ENCODE data around the gene TJP1. TPM values are rescaled to one million over a fixed set of nuclear protein-coding genes. Genes with fewer than 3 reads are reported as not detected.

The TJP1 gene
- not detected in 2 replicates for total RNA-seq

GRCh38 chr15:29822100-29822683, at the start of gene TJP1:
TJP1 (minus strand) TSS chr15:29822468; CDS start chr15:29822028, 440 bp downstream.
- H3K27ac Mint-ChIP-seq = peak within 1 kb of the TSS; percentile 47
- peaks cover 53% of the 10 kb centered on the region for H3K27me3 Mint-ChIP-seq
- H3K4me1 Mint-ChIP-seq = peaks cover 7% of the 10 kb centered on the region
- H3K4me3 Mint-ChIP-seq = no peak within 1 kb of the TSS
- DNase-seq = no peak
- intact Hi-C loops (cut with micrococcal nuclease) = no loop called here
- H3K9me3 Mint-ChIP-seq = peaks cover 12% of the 10 kb centered on the region
- peaks cover 10% of the 10 kb centered on the region for H3K36me3 Mint-ChIP-seq (ENCODE audit: low read depth)

DNA sequence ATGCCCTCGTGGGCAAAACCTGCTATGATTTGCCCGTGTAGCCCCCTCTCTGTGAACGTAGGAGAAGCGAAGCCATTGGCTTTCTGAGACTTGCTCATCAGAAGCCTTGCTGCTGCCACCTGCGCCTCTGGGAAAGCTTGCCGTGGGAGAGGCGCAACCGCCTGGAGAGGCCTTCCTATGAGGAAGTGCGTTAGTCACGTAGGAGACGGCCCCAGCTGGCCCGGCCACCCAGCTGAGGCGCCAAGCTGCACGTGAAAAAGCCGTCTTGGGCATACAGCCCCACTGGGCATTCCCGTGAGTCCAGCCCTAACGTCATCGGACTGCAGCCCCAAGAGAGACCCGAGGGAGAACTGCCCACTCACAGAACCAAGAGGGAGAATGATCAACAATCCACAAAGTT, 49.1 kb upstream of the TJP1 start:
- no peak overlapping the region for H3K27ac Mint-ChIP-seq
- H3K4me3 Mint-ChIP-seq = no peak overlapping the region
- DNase-seq = no peak
- no peaks in the 10 kb centered on the region for H3K9me3 Mint-ChIP-seq
- H3K36me3 Mint-ChIP-seq (ENCODE audit: low read depth) = no peaks in the 10 kb centered on the region
- no peaks in the 10 kb centered on the region for H3K4me1 Mint-ChIP-seq
- intact Hi-C loops (cut with micrococcal nuclease) = no loop called here
- no peaks in the 10 kb centered on the region for H3K27me3 Mint-ChIP-seq

DNA sequence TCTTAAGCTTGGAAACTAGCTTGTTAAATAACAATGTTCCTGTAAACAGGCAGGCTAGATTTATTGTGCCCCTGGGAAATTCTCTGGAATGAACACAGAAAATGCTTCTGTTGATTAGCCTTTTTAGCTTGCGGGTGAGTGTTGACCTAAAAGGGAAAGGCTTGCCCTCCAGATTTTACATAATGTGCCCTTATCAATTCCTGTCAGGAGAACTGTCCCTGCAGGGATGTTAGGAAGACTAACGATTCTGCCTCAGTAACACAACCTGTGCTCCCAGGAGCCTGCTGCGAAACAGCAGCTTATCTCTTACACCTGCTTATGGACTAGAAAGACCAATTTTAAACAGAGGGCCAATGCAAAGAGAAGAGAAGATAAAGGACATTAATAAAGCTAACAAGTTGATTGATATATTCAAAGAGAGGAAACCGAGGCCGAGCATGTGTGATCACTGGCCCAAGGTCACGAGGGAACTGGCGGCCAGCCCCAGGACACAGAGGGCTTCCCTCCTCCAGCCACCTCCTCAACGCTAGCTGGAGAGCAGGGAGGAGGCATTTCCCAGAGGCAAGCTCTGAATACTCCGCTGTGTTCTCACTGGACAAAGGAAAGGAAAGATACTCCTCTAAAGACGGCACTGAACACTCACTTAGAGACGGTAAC, 48.4 kb upstream of the TJP1 start:
- no peaks in the 10 kb centered on the region for H3K9me3 Mint-ChIP-seq
- no peak for DNase-seq
- H3K4me3 Mint-ChIP-seq = no peak overlapping the region
- intact Hi-C loops (cut with micrococcal nuclease) = no loop called here
- H3K36me3 Mint-ChIP-seq (ENCODE audit: low read depth) = no peaks in the 10 kb centered on the region
- H3K27ac Mint-ChIP-seq = no peak overlapping the region
- no peaks in the 10 kb centered on the region for H3K27me3 Mint-ChIP-seq
- no peaks in the 10 kb centered on the region for H3K4me1 Mint-ChIP-seq

GRCh38 chr15:29867241-29868000, 45.2 kb upstream of the TJP1 start:
- Mint-ChIP-seq H3K27ac (no peak overlapping the region), H3K4me3 (no peak overlapping the region), H3K36me3 (ENCODE audit: low read depth) (no peaks in the 10 kb centered on the region), H3K9me3 (no peaks in the 10 kb centered on the region), H3K27me3 (no peaks in the 10 kb centered on the region), H3K4me1 (no peaks in the 10 kb centered on the region)
- DNase-seq = no peak
- intact Hi-C loops (cut with micrococcal nuclease) = no loop called here

DNA sequence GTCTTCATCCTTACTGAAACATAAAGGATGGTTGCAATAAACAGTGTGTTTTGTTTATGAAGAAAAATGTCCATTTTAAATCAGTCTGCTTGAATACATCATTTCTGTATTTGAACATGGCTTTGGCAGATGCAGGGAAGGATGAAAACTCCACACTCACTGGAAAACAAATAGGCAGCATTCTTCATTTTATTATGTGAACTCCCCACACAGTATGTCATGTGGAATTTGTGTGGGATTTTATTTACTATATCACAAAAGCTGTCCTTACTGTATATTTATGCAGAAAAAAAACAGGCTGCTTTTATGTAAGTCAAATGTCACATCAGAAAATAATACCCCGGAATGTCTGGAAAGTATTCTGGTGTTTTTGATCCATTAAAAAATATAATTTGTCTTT, 44.1 kb upstream of the TJP1 start:
- H3K27ac Mint-ChIP-seq = no peak overlapping the region
- H3K4me3 Mint-ChIP-seq = no peak overlapping the region
- H3K27me3 Mint-ChIP-seq = no peaks in the 10 kb centered on the region
- H3K36me3 Mint-ChIP-seq (ENCODE audit: low read depth) = no peaks in the 10 kb centered on the region
- H3K4me1 Mint-ChIP-seq = no peaks in the 10 kb centered on the region
- H3K9me3 Mint-ChIP-seq = no peaks in the 10 kb centered on the region
- DNase-seq = no peak
- intact Hi-C loops (cut with micrococcal nuclease) = no loop called here

- intact Hi-C loops (cut with micrococcal nuclease) = no loop called here
- Mint-ChIP-seq H3K27me3 (no peaks in the 10 kb centered on the region), H3K27ac (no peak overlapping the region)
These were observed 42.2 kb upstream of the TJP1 start for GRCh38 chr15:29864501-29864900.

GRCh38 chr15:29863438-29863837, 41.2 kb upstream of the TJP1 start:
- no peak for DNase-seq
- H3K4me3 Mint-ChIP-seq = no peak overlapping the region
- H3K27me3 Mint-ChIP-seq = no peaks in the 10 kb centered on the region
- intact Hi-C loops (cut with micrococcal nuclease) = no loop called here
- no peak overlapping the region for H3K27ac Mint-ChIP-seq
- H3K9me3 Mint-ChIP-seq = no peaks in the 10 kb centered on the region
- H3K36me3 Mint-ChIP-seq (ENCODE audit: low read depth) = no peaks in the 10 kb centered on the region
- H3K4me1 Mint-ChIP-seq = no peaks in the 10 kb centered on the region

More at GRCh38 chr15:29864501-29864900, 42.2 kb upstream of the TJP1 start:
- Mint-ChIP-seq H3K36me3 (ENCODE audit: low read depth) (no peaks in the 10 kb centered on the region), H3K9me3 (no peaks in the 10 kb centered on the region), H3K4me3 (no peak overlapping the region), H3K4me1 (no peaks in the 10 kb centered on the region)
- no peak for DNase-seq

GRCh38 chr15:29862271-29862670, 40.0 kb upstream of the TJP1 start:
- H3K36me3 Mint-ChIP-seq (ENCODE audit: low read depth) = no peaks in the 10 kb centered on the region
- no peak overlapping the region for H3K4me3 Mint-ChIP-seq
- H3K27ac Mint-ChIP-seq = no peak overlapping the region
- H3K27me3 Mint-ChIP-seq = no peaks in the 10 kb centered on the region
- DNase-seq = no peak
- no peaks in the 10 kb centered on the region for H3K9me3 Mint-ChIP-seq
- H3K4me1 Mint-ChIP-seq = no peaks in the 10 kb centered on the region
- intact Hi-C loops (cut with micrococcal nuclease) = no loop called here

GRCh38 chr15:29860872-29861271, 38.6 kb upstream of the TJP1 start:
- Mint-ChIP-seq H3K9me3 (no peaks in the 10 kb centered on the region), H3K4me3 (no peak overlapping the region), H3K36me3 (ENCODE audit: low read depth) (no peaks in the 10 kb centered on the region), H3K27me3 (peaks cover 2% of the 10 kb centered on the region), H3K4me1 (no peaks in the 10 kb centered on the region), H3K27ac (no peak overlapping the region)
- no peak for DNase-seq
- intact Hi-C loops (cut with micrococcal nuclease) = no loop called here

GRCh38 chr15:29859973-29860715, 37.9 kb upstream of the TJP1 start:
- no peak for DNase-seq
- Mint-ChIP-seq H3K4me3 (no peak overlapping the region), H3K4me1 (no peaks in the 10 kb centered on the region), H3K27me3 (peaks cover 2% of the 10 kb centered on the region), H3K27ac (no peak overlapping the region), H3K36me3 (ENCODE audit: low read depth) (no peaks in the 10 kb centered on the region), H3K9me3 (no peaks in the 10 kb centered on the region)
- intact Hi-C loops (cut with micrococcal nuclease) = no loop called here

- DNase-seq = no peak
These were observed 37.0 kb upstream of the TJP1 start for GRCh38 chr15:29859293-29859692.

DNA sequence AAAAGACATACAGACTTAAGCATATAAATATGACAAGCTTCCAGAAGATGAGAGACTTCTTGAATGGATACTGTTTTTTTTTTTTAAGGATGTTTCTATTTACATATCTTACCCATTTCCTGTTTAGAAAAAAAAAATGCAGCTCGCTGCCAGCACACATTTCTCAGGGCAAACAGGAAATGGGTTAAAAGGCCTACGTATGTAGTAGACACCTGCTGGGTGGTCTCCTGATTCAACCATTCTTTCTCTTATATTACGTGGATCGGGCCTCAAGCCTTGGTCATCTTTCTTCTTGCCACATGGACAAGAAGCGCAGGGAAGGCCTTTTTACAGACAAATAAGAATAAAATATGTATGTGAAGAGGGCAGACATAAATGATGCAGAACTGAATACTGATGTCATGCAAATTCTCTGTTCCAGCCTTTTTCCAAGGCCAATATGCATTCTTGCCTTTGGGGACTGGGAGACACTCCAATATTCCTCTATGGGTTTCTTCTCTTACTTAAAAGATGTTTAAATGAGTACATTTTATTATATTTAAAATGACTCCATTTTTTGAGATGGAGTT, 35.0 kb upstream of the TJP1 start:
- no peak for DNase-seq
- Mint-ChIP-seq H3K27ac (no peak overlapping the region), H3K27me3 (peaks cover 2% of the 10 kb centered on the region)

More at GRCh38 chr15:29859293-29859692, 37.0 kb upstream of the TJP1 start:
- H3K27me3 Mint-ChIP-seq = peaks cover 2% of the 10 kb centered on the region
- intact Hi-C loops (cut with micrococcal nuclease) = no loop called here
- no peaks in the 10 kb centered on the region for H3K4me1 Mint-ChIP-seq
- H3K36me3 Mint-ChIP-seq (ENCODE audit: low read depth) = no peaks in the 10 kb centered on the region
- no peak overlapping the region for H3K27ac Mint-ChIP-seq
- no peaks in the 10 kb centered on the region for H3K9me3 Mint-ChIP-seq
- no peak overlapping the region for H3K4me3 Mint-ChIP-seq

DNA sequence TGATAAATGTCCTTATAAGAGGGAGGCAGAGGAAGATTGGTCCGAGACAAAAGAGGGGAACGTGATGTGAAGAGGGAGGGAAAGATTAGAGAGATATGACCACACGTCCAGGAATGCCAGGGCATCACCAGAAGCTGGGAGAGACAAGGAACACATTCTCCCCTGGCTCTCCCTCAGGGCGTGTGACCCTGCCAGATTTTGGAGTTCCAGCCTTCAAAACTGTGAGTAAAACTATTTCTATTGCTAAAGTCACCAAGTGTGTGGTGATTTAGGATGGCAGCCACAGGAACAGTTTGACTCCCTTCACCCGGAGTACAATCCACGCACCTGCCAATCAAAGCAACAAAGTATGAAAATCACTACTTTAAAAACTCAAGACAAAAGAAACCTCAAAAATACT, 32.1 kb upstream of the TJP1 start:
- peaks cover 2% of the 10 kb centered on the region for H3K27me3 Mint-ChIP-seq
- intact Hi-C loops (cut with micrococcal nuclease) = no loop called here
- H3K4me3 Mint-ChIP-seq = no peak overlapping the region
- DNase-seq = no peak
- H3K27ac Mint-ChIP-seq = no peak overlapping the region
- H3K9me3 Mint-ChIP-seq = no peaks in the 10 kb centered on the region
- no peaks in the 10 kb centered on the region for H3K4me1 Mint-ChIP-seq
- no peaks in the 10 kb centered on the region for H3K36me3 Mint-ChIP-seq (ENCODE audit: low read depth)

More for the DNA sequence above, 35.0 kb upstream of the TJP1 start:
- Mint-ChIP-seq H3K36me3 (ENCODE audit: low read depth) (no peaks in the 10 kb centered on the region), H3K9me3 (no peaks in the 10 kb centered on the region), H3K4me3 (no peak overlapping the region), H3K4me1 (no peaks in the 10 kb centered on the region)
- intact Hi-C loops (cut with micrococcal nuclease) = no loop called here
